SKM-1 treated with dmso at 0.1 percent for 144 hours (cell line): ENCODE results near the gene ZBTB16.

ENCODE experiments used
- DNase-seq: peaks from one replicate; lab custom pipeline; 2025; ENCODE audit not compliant: unreplicated experiment; lab: John Stamatoyannopoulos, UW

ZBTB16 gene

DNA sequence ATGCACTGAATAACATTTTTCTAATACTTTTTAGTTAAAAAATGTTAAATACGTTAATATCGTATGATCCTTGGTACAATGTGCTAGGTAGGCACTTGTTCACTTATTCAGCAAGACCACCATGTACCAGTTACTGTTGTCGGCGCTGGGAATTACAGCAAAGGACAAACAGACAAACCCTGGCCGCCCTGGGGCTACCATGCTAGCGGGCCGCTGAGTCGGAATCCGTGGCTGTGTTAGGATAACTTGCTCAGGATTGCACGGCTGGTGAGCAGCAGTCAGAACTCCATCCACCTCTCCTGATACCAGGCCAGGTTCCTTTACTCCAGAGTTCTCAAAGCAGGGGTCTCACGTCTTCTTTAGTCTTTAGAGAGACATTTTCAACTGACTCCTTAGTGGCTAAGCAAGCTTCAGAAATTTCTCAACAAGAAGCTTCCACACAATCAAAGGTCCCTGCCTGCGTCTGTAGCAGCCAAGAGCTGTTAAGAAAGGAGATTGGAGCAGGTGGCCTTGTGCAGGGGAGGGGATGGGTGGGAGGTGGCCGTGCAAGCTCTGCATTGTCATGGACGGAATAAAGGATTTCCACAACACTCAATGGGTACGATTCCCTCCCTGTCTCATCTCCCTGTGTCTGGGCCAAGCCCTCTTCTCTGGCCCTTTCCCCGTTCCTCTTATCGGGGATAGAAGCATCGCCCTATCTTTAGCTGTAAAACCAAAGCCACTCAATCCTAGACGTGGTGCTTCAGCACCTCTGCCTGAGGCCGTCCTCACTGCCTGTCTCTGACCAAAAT lies 196.9 kb downstream of the ZBTB16 start:
- no peak for DNase-seq

DNA sequence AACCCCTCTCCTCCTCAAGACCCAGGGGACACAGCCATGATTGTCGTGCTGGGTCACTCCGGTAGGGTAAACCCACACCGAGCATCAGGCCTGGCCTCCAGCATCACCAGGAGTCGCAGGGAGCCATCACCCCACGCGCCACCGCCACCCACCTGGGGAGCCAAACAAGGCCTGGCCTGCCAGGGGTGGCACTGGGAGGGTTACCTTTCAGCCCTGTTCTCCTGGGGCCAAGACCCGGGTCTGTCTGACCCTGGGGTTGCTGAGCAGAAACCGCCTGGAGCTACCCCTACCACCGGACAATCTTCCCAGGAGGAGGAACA lies 197.4 kb downstream of the ZBTB16 start:
- DNase-seq: no peak

DNA sequence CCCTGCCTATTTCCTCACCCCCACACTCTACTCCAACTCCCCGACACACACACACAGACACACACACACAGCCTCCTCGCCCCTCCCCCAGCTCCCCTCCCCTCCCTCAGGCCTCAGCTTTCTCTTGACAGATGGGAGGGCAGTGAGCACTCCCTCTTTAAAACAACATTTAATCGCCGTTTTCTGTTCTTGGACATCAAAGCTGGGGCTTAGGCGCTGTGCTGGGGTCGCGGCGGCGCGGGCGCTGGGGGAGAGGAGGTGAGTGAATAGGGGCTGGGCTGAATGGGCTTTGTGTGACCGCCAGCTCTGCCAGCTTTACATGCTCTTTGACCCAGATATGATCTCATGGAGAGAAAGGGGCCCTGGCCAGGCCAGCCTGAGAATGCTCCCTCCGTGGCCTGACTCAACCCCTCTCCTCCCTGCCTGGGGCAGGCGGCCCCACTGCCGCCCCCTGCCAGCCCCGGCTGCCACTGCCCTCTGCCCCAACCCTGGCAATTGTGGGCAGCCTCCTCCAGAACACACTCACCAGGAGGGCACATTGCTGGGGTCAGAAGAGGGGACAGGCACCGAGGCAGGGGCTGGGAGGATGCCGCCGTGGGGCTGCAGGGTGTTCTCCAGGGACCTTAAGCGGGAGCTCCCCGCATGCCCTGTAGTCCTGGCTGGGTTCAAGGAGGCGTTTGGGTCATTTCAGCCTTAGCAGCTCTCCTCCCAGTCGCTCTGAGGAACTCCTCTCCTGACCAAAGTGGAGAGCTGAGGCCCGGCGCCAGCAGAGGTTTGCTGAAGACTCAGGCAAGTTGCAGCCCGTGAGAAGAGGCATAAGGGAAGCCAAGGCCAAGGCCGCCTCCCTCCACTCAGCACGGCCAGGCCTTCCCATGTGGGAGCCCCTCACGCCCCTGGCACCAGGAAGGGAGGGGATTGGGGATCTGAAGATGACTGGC lies 198.4 kb downstream of the ZBTB16 start:
- no peak for DNase-seq

DNA sequence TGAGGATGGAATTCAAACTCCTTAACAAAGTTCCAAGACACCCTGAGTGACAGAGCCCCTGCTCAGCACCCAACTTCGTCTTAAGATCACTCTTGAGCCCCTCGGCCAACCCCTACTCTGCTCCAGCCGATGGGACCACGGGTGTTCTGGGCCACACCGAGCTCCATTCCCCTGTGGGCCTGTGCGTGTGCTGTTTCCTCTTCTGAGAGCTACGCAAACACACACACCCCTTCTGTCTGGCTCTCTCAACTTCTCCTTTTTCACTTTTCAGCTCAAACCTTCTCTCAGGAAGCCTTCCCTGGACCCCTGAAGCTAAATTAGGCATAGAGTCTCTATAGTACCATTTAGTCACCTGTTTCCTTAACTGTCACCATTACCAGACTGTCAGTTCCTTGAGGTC lies 199.2 kb downstream of the ZBTB16 start:
- peak; percentile 77 for DNase-seq

DNA sequence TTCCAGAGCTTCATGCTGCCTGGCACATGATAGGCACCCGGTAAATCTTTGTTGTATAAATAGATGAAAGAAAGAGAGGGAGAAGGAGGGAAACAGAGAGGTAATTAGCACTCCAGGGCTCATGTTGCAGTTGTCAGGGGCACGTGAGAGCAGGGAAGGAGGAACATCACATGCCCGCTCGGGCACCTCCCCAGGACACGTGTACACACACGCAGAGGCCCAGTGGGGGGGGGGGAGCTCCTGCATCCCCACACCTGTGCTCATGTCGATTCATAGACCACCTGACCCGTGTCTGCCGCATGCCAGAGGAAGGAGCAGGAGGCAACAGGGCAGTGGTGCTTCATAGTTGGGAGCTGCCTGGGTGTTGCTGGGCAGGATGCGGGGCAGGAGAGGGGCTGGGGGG lies 199.6 kb downstream of the ZBTB16 start:
- no peak for DNase-seq

DNA sequence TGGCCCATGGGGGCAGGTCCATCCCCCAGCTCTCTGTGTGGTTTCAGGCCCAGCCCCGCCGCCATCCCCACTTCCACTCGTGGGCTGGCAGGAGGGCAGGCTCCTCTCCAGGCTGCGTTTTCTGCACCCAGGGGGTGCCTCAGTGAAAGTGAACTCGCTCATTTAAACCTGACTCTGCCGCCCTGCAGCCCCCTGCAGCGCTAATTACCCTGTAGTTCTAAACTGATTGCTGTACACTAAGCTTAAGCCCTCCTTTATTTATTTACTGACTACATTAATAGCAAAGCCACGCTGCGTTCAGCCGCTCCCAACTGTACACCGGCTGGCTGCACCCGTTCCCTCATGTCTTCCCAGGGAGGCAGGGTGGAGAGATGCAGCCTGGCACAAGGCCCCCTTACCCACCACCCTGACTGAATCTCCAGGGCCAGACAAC lies 200.1 kb downstream of the ZBTB16 start:
- DNase-seq: no peak

DNA sequence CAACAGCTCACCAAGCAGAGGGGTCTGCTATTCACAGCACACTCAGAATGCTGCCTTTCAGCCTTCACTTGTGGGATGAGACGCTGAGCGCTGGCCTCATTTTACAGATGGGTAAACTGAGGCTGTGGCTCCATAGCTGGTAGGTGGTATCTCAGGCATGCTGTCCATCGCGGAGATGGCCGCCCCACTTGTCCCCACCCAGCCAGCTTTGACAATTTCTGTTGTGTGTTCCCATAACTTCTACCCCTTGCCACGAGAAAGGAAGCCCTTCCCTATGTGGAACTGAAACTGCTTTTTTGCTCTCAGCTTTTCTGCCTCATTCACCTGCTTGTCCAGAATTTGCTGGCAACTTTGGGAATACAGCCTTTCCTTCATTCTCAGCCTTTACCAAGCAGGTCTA lies 200.6 kb downstream of the ZBTB16 start:
- no peak for DNase-seq

DNA sequence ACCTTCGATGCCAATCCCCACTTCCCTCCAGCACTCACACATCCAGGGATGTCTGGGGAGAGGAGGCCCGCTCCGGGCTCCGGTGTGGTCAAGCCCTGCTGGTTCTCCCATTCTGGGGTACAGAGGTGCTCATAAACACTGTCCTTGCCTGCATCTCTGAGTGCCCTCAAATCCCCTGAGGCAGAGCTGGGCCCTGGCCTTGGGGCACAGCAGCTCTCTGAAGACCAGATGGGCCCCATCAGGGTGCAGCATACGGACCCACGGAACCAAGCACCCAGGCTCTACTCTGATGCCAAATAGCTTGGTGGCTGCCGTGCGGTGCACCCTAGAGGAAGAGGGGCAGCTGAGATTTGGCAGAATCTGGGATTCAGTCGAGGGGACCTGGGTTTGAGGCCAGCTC lies 201.0 kb downstream of the ZBTB16 start:
- no peak for DNase-seq

DNA sequence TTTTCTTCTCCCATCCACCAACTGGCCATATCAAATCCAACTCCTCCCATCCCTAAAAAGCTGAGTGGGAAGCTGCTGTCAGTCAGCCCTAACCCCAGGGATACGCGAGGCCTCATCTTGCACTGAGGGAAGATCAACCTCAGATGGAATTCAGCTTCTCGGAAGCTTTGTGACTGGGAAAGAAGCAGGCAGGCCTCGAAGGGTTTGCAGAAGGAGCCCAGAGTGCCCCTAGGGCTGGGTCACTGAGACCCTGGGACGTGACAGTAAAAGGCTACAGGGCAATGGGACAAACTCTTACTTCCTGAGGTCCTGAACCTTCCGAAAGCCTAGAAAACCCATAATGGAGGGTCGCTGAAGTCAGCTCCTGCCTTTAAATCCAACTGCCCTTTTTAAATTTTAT lies 202.3 kb downstream of the ZBTB16 start:
- no peak for DNase-seq

DNA sequence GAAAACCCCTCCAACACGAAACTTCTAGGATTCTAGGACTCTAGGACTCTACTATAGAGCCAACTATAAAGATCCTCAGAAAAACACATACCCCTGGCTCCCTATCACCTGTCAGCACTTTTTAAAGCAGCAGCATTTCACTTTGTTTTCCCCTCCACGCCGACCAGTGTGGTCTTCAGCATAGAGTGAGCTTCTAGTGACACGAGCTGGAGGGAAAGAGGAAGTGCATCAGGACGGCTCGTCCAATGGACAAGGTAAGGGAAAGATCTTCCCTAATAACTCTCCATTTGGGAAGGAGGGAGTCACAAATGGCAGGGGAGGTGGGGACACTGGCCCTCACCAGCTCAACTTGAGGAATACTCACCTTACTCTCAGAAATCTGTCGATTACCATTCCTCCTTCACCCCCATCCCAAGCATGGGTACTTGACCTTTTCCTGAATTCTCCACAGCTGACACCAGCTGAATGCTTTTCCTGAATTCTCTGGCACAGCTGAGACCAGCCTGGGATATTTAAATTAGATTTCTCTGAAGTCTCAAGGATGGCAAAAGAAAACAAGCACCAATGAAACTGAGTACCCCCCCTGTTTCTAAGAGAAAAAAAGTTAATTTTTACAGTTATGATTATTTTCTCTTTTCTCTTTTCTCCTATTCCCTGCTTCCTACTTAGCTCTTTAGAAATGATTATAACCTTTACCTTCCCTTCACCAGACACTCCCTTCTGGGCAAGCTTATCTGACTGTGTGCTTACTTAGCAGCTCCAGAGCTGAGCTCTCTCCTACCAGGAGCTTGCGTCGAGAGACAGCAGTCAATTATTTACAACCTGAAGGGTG lies 203.4 kb downstream of the ZBTB16 start:
- DNase-seq: peak; percentile 38

DNA sequence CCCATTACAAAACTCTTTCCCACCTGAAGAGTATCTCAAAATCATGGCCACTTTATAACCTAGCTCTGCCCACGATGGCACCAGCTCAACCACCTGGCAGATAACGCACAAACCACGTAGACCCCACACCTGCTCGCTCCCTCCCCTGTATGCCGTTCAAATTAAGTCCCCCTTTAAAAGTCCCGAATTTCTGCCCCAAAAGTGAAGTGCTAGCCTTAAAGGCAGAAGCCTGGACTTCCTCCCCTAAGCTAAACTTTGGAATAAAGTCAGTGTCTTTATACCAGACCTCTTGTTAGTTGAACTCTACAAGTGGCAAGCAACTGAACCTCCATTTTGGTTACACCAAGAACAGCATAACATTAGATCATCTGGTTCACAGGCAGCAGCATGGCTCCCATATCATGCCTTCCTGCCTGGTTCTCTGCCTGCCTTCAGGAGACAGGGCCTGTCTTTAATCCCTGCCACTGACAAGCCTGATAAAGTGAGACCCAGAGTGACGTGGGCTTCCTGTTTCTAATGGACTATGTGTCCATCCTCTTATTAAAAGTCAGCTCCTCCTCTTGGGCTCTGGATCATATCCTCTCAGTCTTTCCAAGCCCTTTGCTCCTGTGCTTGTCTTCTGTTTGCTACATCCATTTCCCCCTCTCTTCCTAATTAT lies 204.1 kb downstream of the ZBTB16 start:
- DNase-seq: no peak

DNA sequence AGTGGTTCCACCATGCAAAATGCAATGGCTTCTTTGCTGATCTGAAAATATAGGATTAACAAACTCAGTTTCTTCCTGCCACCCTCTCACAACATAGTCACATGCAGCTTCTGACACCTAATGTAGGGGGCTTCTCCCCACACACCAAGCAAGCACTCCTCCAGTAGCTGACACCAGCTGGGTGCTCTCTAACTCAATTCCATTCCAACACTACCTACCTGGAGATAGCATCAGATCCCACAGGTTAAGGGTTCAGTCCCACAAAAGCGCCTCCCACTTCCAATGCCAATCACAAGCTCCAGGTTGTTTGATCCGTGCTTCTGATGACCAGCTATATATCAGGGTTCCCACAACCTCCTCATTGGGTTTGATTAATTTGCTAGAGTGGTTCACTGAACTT lies 204.9 kb downstream of the ZBTB16 start:
- no peak for DNase-seq

DNA sequence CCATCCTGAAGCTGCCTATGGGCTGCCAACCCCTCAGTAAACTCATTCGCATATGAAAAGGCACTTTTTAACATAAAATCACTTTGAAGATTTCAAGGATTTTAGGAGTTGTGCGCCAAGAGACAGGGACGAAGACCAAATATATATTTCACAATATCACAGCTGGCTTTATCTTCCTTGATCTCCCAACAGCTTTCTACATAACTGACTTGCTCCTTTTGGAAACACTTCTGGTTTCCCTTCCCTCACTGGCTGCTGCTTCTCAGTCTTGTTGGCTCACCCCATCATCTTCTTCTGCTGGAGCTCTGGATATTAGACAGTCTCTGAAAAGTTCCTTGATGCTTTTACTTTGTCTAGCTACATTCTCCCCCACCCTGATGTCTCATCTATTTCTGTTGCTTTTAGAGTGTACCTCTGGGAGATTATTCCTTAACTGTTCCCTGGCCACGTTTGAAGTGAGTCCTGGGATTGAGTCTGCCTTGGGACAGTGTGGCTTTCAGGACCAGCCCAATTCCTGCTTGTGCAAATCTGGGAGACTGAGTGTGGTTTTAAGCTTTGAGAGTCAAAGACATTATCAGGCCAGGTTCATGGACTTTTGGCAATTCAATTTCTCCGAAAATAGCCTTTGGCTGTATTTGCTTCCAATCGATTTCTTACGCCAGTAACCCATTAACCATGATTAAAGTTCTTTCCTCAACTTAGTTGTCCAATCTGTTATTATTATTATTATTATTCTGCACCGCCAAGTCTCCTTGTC lies 205.8 kb downstream of the ZBTB16 start:
- DNase-seq: no peak

DNA sequence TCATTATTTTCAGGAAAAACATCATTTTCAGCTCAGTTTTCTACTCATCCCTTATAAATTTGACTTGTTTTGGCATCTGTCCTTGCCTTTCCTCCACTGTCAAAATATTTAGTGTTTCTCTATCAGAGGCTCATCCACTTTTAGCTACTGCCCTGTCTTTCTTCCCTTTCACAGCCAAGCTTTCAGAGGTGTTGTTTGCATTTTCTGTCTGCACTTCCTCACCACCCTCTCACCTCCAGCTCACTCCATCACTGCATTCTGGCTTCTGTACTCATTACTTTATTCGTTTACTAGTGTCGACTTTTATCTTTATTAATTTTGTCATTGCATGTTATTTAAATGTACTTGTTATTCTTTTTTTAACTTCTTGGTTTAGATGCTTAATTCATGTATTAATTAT lies 210.0 kb downstream of the ZBTB16 start:
- no peak for DNase-seq

DNA sequence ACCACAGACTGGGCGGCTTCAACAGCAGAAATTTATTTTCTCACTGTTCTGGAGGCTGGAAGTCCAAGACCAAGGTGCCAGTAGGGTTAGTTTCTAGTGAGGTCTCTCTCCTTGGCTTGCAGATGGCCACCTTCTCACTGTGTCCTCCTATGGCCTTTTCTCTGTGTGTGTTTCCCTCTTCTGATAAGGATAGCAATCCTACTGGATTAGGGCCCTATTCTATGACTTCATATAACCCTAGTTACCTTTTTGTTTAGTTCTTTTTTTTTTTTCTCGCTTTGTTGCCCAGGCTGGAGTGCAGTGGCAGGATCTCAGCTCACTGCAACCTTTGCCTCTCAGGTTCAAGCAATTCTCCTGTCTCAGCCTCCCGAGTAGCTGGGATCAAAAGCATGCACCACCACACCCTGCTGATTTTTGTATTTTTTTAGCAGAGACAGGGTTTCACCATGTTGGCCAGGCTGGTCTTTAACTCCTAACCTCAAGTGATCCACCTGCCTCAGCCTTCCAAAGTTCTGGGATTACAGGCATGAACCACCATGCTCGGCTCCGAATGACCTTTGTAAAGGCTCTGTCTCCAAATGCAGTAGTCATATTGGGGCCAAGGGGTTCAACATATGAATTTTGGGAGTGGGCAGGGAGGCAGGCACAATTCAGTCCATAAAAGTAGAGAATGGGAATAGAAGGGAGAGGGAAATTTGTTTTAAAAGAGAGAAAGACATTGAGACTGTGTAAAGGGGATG lies 211.2 kb downstream of the ZBTB16 start:
- no peak for DNase-seq

DNA sequence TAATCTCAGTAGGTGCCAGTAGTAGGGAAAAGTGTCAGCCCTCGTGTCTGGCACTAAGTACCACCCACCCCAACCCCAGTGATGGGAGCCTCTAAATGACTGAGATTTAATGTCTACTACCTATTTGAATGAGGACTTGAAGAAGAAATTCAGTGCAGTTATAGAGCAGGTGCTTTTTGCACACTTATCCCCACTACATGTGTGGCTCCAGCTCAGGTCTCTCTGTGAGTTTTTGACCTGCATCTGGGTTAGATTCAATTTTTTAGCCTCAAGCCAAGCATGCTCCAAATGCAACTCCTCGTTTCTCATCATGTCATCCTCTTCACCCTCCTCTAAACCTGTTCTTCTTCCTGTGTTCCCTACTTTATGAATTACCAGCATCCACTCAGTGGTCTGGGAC lies 211.8 kb downstream of the ZBTB16 start:
- DNase-seq: no peak

DNA sequence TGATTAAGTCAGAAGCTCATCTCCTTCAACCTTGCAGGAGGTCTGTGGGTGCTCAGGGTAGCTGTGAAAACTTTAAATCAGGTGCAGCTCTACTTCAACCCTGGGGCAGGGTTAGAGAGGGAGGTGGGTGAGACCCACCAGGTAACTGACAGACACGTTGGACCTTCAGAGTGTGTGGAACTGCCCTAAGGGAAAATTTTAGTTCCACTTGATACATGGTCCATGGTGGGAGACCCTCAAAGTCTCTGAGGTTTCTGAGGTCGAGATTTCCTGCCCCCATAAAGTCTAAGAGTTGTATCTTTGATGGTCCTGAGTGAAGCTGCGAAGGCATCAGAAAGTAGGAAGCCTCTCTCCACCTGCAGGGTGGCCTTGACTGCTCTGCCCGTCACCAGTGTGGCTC lies 212.8 kb downstream of the ZBTB16 start:
- DNase-seq: no peak

DNA sequence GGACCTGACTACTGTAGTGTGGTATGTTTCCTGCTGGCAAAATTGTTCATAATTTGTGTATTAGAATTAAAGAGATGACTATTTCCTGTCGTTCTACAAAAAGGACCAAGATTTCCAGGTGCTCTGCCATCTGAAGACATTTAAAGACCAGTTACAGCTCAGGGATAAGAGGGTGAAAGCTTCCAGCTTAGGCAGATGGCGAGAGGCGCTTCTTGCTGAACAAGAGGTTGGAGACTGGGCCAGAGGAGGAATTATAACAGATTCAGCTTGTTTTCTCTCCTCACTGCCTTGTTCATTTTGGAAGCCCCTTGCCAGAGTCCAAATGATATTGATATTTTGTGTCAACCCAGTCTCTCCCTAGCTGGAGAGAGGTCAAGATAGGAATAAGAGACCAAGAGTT lies 213.6 kb downstream of the ZBTB16 start:
- no peak for DNase-seq

DNA sequence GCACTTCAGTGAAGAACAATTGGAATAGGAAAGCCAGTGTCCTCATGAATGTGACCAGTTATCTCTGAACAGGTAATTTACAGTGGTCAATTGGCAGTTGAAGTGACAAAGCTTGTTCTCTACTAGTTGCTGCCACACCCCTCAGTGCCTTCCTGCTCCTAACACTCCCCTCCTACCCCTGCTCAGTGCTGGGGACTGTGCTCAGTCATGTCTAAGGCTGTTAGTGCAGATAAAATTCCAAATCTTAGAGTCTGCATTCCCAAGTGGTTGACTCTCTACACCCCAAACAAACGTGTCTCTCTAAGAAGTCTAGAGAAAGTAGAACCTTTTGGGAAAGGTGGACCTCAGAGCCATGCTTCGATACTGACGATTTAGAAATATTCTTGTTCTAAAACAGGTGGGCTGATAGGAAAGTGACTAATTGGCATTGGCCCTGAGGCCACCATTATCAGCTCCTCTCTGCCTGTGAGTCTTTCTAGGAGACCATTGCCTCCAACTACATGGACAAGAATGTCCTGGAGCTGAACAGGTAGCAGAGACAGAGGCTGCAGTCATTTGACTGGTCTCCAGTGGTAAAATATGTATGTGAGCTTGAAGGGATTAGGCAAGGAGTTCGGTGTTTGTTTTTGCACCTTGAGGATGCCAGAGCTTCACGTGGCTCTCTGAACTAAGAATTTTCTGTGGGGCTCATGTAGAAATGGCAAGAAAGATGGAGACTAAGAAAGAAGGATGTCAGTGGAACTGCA lies 214.6 kb downstream of the ZBTB16 start:
- no peak for DNase-seq
